OCI-M2 (cell line): Measurements from ENCODE around the gene EDNRB.
A peak's percentile ranks its signal among the peaks of the same experiment; 100 is the strongest.
"Not testable (repeated sequence)": the region's sequence is repeated elsewhere in the genome, so short reads cannot be mapped to it uniquely, and the experiment has no call there.

Experiments used
- DNase-seq: peaks from one replicate; lab custom pipeline; 2025; ENCODE audit not compliant: unreplicated experiment; lab: John Stamatoyannopoulos, UW

Gene EDNRB

GRCh38 chr13:77918391-77919245, at the start of gene EDNRB:
TSS of gene EDNRB (minus strand) at chr13:77918831. CDS start at chr13:77918573, 258 bp downstream.
- DNase-seq = no peak

DNA sequence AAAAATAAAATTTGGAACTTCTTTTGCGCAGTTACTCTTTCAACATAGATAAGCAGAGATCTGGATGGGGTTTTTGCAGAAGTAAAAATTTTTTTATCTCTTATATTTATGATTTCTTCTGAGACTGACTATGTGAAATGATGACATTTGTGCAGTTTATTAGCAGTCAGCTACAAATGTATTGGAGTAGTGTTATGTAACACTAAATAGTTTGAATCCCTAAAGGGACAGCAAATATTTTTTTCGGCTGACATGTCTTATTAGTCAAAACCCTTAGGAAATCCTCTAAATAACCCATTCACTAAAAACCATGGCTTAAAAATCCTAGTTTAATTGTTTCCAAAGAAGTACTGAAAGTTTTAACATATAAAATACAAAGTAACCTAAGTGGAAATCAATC, 48.0 kb upstream of the EDNRB start:
- no peak for DNase-seq

DNA sequence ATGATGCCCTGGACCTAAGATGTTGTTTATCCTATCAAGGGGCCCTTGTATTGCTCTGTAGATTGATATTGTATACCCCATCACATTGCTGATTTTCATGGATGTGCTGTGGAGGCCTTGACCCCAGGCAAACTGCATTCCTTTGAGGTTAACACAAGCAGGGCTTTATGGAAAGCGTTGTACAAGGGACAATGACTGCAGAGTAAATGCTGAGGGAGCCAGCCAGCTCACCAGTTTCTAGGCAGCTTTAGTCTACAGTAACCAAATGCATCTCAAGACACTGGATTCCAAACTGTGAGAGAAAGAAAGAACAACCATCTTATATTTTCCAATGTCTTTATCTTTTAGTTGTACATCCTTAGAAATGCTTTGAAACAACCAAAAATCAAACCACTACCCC, 34.1 kb upstream of the EDNRB start:
- DNase-seq = no peak

DNA sequence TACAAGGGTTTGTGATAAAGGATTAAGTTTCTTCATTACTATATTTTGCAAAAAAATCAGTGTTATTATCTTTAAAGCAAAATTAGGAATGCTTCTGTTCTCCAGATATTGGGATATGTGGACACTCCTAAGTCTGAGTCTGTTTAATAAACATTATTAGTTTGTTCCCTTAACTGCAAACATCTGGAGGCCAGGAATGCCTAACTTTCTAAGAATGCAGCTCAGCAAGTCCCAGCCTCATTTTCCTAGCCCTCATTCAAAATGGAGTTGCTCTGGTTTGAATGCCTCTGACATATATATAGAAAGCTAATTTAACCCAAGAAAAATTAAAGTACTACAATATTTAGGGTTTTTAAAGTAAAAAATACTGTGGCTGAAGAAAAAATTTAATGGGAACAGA, 33.6 kb upstream of the EDNRB start:
- DNase-seq = no peak

DNA sequence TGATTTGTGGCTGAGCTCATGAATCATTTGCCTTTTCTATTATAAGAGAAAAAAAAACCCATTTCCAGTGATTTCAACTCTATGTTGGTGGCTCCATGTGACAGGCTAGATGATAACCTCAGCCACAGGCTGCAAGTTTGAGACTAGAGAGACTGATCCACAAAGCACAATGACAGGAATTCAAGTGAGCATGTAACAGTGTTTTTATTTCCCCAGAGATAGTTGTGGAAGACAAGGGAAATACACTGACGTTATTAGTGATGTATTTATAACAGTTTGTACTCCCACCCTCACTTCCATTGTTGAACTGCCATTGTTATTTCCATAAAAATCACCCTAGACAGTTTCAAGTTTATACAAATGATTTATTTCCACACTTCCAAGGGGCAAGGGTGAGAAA, 27.9 kb upstream of the EDNRB start:
- DNase-seq = no peak

DNA sequence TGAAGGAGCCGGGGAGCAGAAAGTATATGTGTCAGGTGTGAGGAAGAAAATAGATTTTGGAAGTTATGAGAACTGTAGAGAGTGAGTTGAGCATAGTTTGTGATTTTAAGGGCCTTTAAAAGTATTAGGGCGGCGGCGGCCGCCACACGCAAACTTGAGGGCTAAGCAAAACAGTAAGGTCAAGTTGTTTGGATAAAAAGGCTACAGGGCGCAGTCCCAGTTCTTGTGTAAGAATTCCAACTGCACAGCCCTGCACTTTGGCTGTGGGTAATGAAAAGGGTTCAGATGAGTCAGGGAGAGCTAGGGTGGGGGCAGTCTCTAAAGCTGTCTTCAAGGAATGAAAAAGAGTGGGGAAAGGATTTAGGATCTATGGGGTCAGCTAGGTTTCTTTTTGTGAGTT, 16.4 kb upstream of the EDNRB start:
- not testable (repeated sequence) for DNase-seq

- no peak for DNase-seq
These were observed 11.8 kb upstream of the EDNRB start for GRCh38 chr13:77930430-77930829.

DNA sequence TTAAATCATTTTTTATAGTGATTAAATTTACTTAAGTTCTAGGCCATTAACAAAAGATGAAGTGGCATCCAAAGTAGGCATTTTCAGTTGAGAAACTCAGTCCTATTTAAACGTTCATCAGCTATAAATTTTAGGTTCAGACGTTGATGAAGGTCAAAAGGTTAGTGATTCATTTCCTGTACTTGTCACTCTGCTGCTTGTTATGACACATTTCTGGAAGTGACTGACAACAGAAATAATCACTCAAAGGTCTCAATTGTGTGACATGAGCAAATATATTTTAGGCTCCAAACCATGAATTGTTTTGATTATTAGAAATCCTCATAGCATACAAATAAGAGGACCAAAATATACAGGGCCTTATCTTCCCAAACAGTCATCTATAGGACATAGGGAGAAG, 10.3 kb upstream of the EDNRB start:
- no peak for DNase-seq

- DNase-seq = no peak
These were observed 7.0 kb upstream of the EDNRB start for GRCh38 chr13:77925616-77926015.

DNA sequence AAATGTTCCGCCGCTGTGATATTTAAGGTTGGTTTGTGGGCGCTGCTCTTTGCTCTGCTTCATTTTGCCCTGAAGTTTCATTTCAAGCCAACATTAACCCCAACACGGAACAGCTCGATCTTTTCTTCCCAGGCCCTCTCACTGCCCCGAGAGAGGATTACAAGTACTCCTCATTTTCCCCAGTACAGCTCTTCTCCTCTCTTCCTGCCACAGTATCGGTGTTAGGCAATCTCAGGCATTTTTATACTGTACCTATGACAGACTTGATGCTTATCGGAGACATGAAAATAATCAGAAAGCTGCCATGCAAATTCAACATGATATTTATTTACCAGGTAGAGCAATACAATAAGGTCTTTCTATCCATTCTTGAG, 1.3 kb upstream of the EDNRB start:
- DNase-seq = no peak

DNA sequence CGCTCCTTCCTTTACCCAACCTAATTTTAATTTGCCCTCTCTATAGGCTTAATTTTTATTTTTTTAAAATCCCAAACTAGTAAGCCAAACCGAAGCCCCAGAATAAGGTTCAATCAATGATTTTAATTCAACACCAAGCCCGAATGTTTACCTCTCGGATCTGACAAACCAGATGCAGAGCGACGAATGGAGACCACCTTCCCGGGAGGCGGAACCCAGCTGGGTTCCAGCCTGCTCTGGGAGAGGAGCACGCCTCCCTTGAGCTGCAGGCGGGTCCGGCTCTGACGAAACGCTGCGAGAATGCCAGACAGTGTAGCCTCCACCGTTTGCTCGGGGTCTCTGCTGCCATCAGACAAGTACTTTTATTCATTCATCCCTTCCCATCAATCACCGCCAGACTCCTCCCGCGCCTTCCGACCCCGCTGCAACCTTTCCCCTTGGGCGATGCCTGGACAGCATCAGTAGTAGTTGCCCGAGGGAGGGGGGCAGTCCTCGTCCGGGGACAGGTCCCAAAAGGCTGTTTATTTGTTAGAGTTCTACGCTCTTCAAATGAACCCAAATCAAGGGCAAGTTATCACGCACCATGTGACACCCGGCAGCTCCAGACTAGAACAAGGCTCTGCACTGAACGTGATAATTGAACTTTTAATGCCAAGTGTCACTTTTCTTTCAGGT, 752 bp upstream of the EDNRB start:
- DNase-seq = no peak

DNA sequence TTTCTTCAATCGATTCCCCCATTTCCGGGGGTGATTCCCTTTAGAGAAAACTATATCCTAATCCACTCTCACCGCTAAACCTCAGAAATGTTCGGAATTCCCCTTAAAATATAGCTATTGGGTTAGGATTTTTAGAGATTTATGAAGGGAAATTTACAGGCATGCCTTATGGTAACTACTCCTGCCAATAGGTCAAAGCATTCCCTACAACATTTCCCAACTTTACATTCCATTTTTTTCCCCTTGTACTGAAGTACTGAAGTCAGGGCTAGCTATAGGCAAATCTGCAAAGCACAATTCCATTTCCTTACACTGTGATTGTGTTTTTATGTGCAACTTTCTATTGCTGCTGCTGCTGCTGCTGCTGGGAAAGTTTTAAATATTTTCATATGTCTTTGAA, 2.1 kb downstream of the EDNRB start:
- DNase-seq = no peak

GRCh38 chr13:77915686-77916085, 2.9 kb downstream of the EDNRB start:
- no peak for DNase-seq

DNA sequence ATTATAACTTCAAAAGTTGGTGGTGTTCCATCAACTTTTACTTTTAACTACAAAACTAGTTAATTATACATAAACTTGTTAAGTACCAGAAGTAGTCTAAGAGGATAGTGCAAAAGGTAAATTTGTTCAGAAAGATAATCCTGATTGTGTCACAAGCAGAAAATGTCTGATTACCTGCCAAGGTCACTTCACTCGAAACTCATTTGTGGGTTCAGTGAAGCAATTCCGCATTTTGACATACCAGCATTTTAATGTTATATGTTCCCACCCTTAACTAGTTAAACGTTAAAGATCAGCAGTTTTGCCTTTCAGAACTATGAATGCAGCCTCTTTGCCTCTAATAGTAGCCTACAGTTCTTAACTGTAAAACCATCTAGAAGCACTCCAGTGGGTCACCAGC, 5.6 kb downstream of the EDNRB start:
- DNase-seq = no peak

GRCh38 chr13:77911751-77912150, 6.9 kb downstream of the EDNRB start:
- DNase-seq = no peak

GRCh38 chr13:77909827-77910226, 8.8 kb downstream of the EDNRB start:
- DNase-seq = no peak

- DNase-seq = no peak
These were observed 10.1 kb downstream of the EDNRB start for GRCh38 chr13:77908531-77908930.

DNA sequence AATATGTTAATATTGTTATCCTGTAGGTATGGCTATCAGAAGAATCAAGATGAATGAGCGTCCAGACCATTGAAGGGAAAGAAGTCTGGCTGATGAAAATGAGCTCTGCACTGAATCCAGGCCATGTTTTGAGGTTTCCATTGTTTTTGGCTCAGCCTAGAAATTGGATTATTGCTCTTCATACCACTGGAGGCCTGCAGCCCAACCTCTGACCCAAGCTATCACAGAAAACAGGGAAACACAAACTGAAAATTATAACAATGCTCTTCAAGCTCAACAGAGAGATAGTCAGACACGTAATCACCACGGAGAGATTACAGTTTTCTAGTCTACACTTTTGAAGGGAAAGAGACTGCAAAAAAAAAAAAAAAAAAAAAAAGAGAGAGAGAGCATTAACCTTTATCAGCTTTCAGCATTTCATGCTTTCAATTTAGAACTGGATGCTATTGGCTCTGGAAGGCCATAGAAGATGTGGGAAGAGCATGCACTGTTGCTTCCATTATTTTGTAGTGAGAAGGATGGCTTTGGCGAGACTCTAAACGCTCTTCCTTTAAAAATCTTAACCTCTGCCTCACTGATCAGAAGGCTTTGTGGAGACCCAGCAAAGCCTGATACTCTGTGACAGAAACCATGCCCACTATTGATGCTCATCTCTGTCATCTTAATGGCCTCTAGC, 10.8 kb downstream of the EDNRB start:
- peak; percentile 9 for DNase-seq

DNA sequence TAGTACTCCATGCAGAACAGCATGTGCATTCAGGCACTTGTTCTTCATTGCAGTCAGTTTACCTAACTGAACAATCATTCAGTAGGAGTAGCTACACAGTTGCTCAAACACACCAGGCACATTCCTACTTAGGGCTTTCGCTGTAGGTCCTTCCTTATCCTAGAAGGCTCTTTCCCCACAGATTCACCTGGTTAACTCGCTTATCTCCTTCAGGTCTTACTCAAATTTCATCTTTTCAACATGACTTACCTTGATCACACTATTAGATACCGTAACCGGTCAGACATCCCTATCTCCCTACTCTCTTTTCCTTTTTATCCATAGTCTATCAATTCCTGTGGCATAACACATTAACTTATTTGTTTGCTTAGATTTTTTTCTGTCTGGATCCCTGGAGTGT, 14.6 kb downstream of the EDNRB start:
- no peak for DNase-seq

- DNase-seq = no peak
These were observed 15.2 kb downstream of the EDNRB start for GRCh38 chr13:77903435-77903834.

DNA sequence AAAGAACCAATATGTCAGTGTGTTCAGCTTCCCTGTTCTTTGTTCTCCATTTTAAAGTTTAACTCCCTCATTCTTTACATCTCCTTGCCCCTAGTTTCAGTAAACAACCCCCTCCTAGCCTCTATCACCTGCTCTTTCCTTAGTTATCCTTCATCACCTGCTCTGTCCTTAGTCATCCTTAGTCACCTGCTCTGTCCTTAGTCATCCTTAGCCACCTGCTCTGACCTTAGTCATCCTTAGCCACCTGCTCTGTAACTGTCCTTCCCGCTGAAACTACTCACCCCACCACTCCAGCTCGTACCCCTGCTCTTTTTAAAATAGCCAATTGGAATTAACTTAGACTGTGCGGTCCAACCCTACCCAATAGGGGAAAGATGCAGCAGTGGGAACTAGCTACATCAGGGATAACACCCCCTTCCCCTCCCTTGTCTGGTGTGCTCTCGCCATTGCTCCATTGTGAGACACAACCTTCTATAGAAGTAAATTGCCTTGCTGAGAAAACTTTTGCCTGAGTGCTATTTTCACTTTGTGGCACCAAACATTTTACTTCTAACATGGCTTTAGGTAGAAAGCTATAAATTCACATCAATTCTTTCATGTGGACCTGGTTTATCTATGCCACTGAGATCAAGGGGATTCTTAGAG, 16.2 kb downstream of the EDNRB start:
- DNase-seq = no peak

- DNase-seq = no peak
These were observed 20.5 kb downstream of the EDNRB start for GRCh38 chr13:77898097-77898496.
